ENCODE data around the gene PRDM4.
"Not testable (repeated sequence)": the region's sequence is repeated elsewhere in the genome, so short reads cannot be mapped to it uniquely, and the experiment has no call there.

The PRDM4 gene

DNA sequence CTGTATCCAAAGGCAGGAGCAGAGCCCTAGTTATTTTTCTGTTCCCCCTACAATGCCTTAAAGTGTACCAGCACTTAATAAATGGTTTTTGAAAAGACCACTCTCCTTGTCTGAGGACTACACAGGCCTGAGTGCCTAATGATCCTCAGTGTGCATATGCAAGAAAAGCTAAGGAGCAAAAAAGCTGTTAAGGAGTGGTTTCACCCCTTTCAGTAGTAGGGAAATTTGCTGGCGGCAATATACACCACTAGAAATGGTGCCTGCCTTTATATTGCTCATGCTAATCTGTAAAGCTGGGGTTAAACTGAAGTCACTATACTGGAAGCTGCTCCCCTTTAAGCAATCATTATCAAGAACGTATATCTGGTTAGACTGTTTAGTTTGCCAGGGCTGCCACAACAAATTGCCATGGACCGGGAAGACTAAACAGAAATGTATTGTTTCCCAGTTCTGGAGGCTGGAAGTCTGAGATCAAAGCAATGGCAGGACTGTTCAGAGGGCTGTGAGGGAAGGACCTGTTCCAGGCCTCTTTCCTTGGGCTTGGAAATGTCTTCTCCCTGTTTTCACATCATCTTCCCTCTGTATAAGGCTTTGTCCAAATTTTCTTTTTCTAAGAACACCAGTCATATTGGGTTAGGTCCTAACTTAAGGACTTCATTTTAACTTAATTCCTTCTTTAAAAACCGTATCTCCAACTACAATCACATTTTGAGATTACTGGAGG lies 30.2 kb downstream of the PRDM4 start:
- in situ Hi-C loops (cut with HindIII; ENCODE audit: low pct_ligation_motif_present, low sequenced_read_pairs) = no loop called here
- Histone ChIP-seq H3K36me3 (replicated peaks) (peaks cover 25% of the 10 kb centered on the region), H3K27ac (no peak overlapping the region), H3K4me3 (ENCODE audit: low read depth, low read length) (no peak overlapping the region), H3K27me3 (replicated peaks) (no peaks in the 10 kb centered on the region)
- TF ChIP-seq, protein P1, sequence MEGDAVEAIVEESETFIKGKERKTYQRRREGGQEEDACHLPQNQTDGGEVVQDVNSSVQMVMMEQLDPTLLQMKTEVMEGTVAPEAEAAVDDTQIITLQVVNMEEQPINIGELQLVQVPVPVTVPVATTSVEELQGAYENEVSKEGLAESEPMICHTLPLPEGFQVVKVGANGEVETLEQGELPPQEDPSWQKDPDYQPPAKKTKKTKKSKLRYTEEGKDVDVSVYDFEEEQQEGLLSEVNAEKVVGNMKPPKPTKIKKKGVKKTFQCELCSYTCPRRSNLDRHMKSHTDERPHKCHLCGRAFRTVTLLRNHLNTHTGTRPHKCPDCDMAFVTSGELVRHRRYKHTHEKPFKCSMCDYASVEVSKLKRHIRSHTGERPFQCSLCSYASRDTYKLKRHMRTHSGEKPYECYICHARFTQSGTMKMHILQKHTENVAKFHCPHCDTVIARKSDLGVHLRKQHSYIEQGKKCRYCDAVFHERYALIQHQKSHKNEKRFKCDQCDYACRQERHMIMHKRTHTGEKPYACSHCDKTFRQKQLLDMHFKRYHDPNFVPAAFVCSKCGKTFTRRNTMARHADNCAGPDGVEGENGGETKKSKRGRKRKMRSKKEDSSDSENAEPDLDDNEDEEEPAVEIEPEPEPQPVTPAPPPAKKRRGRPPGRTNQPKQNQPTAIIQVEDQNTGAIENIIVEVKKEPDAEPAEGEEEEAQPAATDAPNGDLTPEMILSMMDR (IDR thresholded peaks at IDR 0.05; ENCODE audit: low read depth, low read length, missing control alignments) = no peak
- DNase-seq = no peak

- H3K4me3 ChIP-seq (ENCODE audit: low read depth, low read length); H3K36me3 ChIP-seq (replicated peaks); in situ Hi-C loops (cut with HindIII; ENCODE audit: low pct_ligation_motif_present, low sequenced_read_pairs); DNase-seq; H3K27ac ChIP-seq; H3K27me3 ChIP-seq (replicated peaks): not testable (repeated sequence)
Observed at GRCh38 chr12:107727742-107728141, 33.2 kb downstream of the PRDM4 start.

DNA sequence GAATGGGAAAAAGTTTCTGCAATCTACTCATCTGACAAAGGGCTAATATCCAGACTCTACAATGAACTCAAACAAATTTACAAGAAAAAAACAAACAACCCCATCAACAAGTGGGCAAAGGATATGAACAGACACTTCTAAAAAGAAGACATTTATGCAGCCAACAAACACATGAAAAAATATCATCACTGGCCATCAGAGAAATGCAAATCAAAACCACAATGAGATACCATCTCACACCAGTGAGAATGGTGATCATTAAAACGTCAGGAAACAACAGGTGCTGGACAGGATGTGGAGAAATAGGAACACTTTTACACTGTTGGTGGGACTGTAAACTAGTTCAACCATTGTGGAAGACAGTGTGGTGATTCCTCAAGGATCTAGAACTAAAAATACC lies 33.6 kb downstream of the PRDM4 start:
- H3K4me3 ChIP-seq (ENCODE audit: low read depth, low read length); H3K27ac ChIP-seq; H3K27me3 ChIP-seq (replicated peaks); H3K36me3 ChIP-seq (replicated peaks); DNase-seq; in situ Hi-C loops (cut with HindIII; ENCODE audit: low pct_ligation_motif_present, low sequenced_read_pairs): not testable (repeated sequence)

DNA sequence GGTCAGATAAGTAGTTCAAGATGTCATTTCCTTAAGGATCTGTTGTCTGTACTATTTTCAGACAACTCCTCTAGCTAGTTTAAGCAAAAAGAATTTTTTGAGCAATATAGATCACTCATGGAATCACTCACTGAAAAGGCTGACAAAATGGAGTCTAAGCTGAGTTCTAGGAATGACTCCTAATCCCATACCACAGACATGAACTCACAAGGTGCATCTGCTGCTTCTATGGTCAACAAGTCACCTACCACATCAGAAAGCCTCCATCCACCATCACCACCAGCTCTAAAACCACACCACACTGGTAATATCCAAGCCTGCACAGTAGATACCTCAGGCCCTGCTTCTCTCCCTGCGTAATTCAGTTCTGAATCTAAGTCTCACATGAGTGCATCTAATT lies 42.3 kb downstream of the PRDM4 start:
- Histone ChIP-seq H3K27ac (no peak overlapping the region), H3K27me3 (replicated peaks) (no peaks in the 10 kb centered on the region), H3K36me3 (replicated peaks) (peaks cover 21% of the 10 kb centered on the region), H3K4me3 (ENCODE audit: low read depth, low read length) (no peak overlapping the region)
- in situ Hi-C loops (cut with HindIII; ENCODE audit: low pct_ligation_motif_present, low sequenced_read_pairs) = no loop called here
- DNase-seq = no peak
- TF ChIP-seq, protein P1 (IDR thresholded peaks at IDR 0.05; ENCODE audit: low read depth, low read length, missing control alignments) = no peak

DNA sequence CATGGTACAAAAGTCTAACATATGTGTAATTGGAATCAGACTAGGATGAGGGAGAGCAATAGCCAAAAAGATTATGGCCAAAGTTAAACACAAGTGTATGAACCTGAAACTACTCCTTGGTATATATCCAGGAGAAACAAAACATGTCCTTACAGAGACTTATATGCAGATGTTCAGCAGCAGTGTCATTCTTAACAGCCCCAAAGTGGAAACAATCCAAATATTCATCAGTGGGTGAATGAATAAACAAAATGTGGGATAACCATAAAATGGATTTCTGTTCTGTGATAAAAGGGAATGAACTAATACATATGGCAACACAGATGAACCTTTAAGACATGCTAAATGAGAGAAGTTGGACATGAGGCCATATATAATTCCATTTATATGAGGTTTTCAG lies 45.2 kb downstream of the PRDM4 start:
- Histone ChIP-seq H3K4me3 (ENCODE audit: low read depth, low read length) (no peak overlapping the region), H3K27ac (no peak overlapping the region), H3K27me3 (replicated peaks) (no peaks in the 10 kb centered on the region), H3K36me3 (replicated peaks) (peaks cover 47% of the 10 kb centered on the region)
- TF ChIP-seq, protein P1 (IDR thresholded peaks at IDR 0.05; ENCODE audit: low read depth, low read length, missing control alignments) = no peak
- in situ Hi-C loops (cut with HindIII; ENCODE audit: low pct_ligation_motif_present, low sequenced_read_pairs) = no loop called here
- no peak for DNase-seq

GRCh38 chr12:107705522-107705921 lies 55.4 kb downstream of the PRDM4 start:
- H3K4me3 ChIP-seq (ENCODE audit: low read depth, low read length); in situ Hi-C loops (cut with HindIII; ENCODE audit: low pct_ligation_motif_present, low sequenced_read_pairs); DNase-seq; H3K27ac ChIP-seq; H3K27me3 ChIP-seq (replicated peaks): not testable (repeated sequence)
- peaks cover 80% of the 10 kb centered on the region for H3K36me3 ChIP-seq (replicated peaks)

GRCh38 chr12:107704041-107704440 lies 56.9 kb downstream of the PRDM4 start:
- no peaks in the 10 kb centered on the region for H3K27me3 ChIP-seq (replicated peaks)
- no peak overlapping the region for H3K27ac ChIP-seq
- in situ Hi-C loops (cut with HindIII; ENCODE audit: low pct_ligation_motif_present, low sequenced_read_pairs) = no loop called here
- no peak for DNase-seq
- no peak overlapping the region for H3K4me3 ChIP-seq (ENCODE audit: low read depth, low read length)
- peaks cover 84% of the 10 kb centered on the region for H3K36me3 ChIP-seq (replicated peaks)
- TF ChIP-seq, protein P1 (IDR thresholded peaks at IDR 0.05; ENCODE audit: low read depth, low read length, missing control alignments) = no peak
